KMS-11 (cell line): Measurements from ENCODE around the gene NOS3.
A peak's percentile ranks its signal among the peaks of the same experiment; 100 is the strongest.

ENCODE experiments used
- H2AFZ ChIP-seq: fragments of 200-600 bp; sonication (generic); 2 replicates; pipeline ENCODE4 v1.6.1; 2016; ENCODE audit warnings: antibody characterized with exemption, mixed run types, low read depth
- H3K27ac ChIP-seq: fragments of 200-600 bp; sonication (generic); 2 replicates; pipeline ENCODE4 v1.6.1; 2016; ENCODE audit warnings: mild to moderate bottlenecking, mixed run types
- H3K27me3 ChIP-seq: fragments of 200-600 bp; sonication (generic); 2 replicates; pipeline ENCODE4 v1.6.1; 2017; ENCODE audit warnings: mild to moderate bottlenecking, low read depth, mixed run types, moderate library complexity; ENCODE audit not compliant: insufficient read depth
- H3K36me3 ChIP-seq: fragments of 200-600 bp; sonication (generic); 2 replicates; pipeline ENCODE4 v1.6.1; 2017; ENCODE audit warnings: mild to moderate bottlenecking, mixed run types; ENCODE audit not compliant: insufficient read depth
- H3K4me1 ChIP-seq: fragments of 200-600 bp; sonication (generic); 2 replicates; pipeline ENCODE4 v1.6.1; 2016; ENCODE audit warnings: mild to moderate bottlenecking, low read depth, mixed run types; ENCODE audit not compliant: poor library complexity, severe bottlenecking
- H3K4me2 ChIP-seq: fragments of 200-600 bp; sonication (generic); 2 replicates; pipeline ENCODE4 v1.7.0; 2016; ENCODE audit warnings: mild to moderate bottlenecking, mixed run types
- H3K4me3 ChIP-seq: fragments of 200-600 bp; sonication (generic); IDR thresholded peaks from 2 replicates; pipeline ENCODE4 v1.6.1; 2017; ENCODE audit warnings: low read depth, low read length, mixed read lengths; ENCODE audit not compliant: insufficient read depth
- H3K79me2 ChIP-seq: fragments of 200-600 bp; sonication (generic); 2 replicates; pipeline ENCODE4 v1.6.1; 2016; ENCODE audit warnings: low read depth, mixed run types; ENCODE audit not compliant: insufficient read depth
- H3K9ac ChIP-seq: fragments of 200-600 bp; sonication (generic); 2 replicates; pipeline ENCODE4 v1.6.1; 2016; ENCODE audit warnings: mild to moderate bottlenecking, mixed run types
- H4K20me1 ChIP-seq: fragments of 200-600 bp; sonication (generic); 2 replicates; pipeline ENCODE4 v1.6.1; 2016; ENCODE audit warnings: mild to moderate bottlenecking, mixed run types; ENCODE audit not compliant: insufficient read depth
- CTCF ChIP-seq: fragments of 200-600 bp; sonication (generic); conservative IDR thresholded peaks from 2 replicates; pipeline ENCODE4 v1.6.1; 2017; ENCODE audit warnings: low read depth, mild to moderate bottlenecking, antibody characterized with exemption, low read length, moderate library complexity, mixed read lengths

NOS3 gene

DNA sequence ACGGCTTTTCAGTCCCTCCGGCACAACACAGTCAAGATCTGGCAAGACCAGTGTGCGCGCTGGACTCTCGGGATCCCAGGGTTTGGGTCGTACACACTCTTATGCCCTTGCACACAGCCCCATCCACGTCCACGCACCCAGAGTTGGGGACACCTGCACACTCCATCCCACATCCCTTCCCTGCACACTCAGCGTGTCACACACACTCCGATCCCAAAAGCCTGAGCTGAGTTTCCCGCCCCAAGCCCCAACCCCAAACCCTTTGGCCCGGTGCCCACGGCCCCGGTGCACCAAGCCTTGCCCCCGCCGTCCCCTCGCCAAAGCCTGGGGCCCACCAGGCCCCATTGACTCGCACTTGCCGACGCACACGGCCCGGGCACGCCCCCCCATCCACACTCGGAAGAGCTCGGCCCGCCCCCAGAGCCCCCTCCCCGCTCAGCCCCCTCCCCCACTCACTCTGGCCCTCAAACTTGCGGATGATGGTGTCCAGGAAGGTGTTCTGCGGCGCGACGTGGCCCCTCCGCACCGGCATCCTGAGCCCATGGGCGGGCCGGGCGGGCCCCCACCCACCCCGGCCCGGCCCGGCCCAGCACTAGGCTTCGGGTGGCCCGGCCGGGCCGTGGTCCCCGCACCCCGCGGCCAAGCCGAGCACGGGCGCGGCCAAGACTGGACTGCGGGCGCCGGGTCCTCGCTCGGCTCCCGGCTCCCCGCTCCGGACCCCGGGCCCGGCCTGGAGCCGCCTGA lies 13.3 kb upstream of the NOS3 start:
- Histone ChIP-seq H3K79me2 (no peaks in the 10 kb centered on the region), H4K20me1 (no peaks in the 10 kb centered on the region), H3K4me2 (peak overlapping the region; percentile 53; the same call in 1 of the 2 replicates), H3K9ac (no peak overlapping the region), H3K4me1 (peaks cover 37% of the 10 kb centered on the region), H3K27ac (no peak overlapping the region), H3K4me3 (no peak overlapping the region), H3K27me3 (peaks cover 33% of the 10 kb centered on the region), H2AFZ (no peak overlapping the region; the same call in 1 of the 2 replicates), H3K36me3 (no peaks in the 10 kb centered on the region)
- no peak for TF ChIP-seq CTCF

GRCh38 chr7:150978126-150978789 lies 12.6 kb upstream of the NOS3 start, which contains the start of gene KCNH2:
Gene KCNH2, minus strand, starts transcription at chr7:150978321. Its CDS starts 408 bp downstream, at chr7:150977913.
- Histone ChIP-seq H3K9ac (peak within 1 kb of the TSS; percentile 17; the same call in 1 of the 2 replicates), H3K27me3 (peaks cover 39% of the 10 kb centered on the region), H3K27ac (peak within 1 kb of the TSS; percentile 23; the same call in 1 of the 2 replicates), H2AFZ (peak within 1 kb of the TSS; percentile 69), H3K79me2 (no peaks in the 10 kb centered on the region), H4K20me1 (no peaks in the 10 kb centered on the region), H3K4me1 (peaks cover 37% of the 10 kb centered on the region), H3K4me2 (peak within 1 kb of the TSS; percentile 100), H3K4me3 (no peak within 1 kb of the TSS), H3K36me3 (no peaks in the 10 kb centered on the region)
- TF ChIP-seq CTCF = no peak

GRCh38 chr7:150979713-150980390 lies 11.0 kb upstream of the NOS3 start:
- peaks cover 32% of the 10 kb centered on the region for H3K4me1 ChIP-seq
- H3K27ac ChIP-seq = no peak overlapping the region
- H3K4me3 ChIP-seq = no peak overlapping the region
- no peaks in the 10 kb centered on the region for H4K20me1 ChIP-seq
- peak overlapping the region; percentile 100 for H3K4me2 ChIP-seq
- H2AFZ ChIP-seq = no peak overlapping the region
- H3K27me3 ChIP-seq = peaks cover 55% of the 10 kb centered on the region
- no peaks in the 10 kb centered on the region for H3K36me3 ChIP-seq
- no peak overlapping the region for H3K9ac ChIP-seq
- TF ChIP-seq CTCF = no peak
- H3K79me2 ChIP-seq = no peaks in the 10 kb centered on the region

DNA sequence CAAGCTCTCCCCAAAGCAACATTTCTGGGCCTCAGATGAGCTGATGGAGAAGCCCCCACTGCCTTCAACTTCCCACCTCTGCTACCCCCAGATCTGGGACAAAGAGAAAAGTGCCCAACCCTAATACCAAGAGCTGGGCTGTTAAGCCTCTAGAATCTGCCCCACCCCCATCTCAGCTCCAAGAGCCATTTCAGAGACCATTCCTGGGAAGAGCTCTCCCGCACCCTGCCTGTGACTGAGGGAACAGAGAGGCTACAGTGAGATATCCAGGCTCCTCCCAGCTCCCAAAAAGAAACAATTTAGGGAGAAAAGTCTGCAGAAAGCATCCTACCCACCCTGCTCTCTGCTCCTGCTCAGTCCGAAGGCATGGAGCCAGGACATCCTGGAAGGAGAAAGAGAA lies 10.2 kb upstream of the NOS3 start:
- H3K4me3 ChIP-seq = no peak overlapping the region
- H3K79me2 ChIP-seq = no peaks in the 10 kb centered on the region
- no peak overlapping the region for H3K9ac ChIP-seq
- no peaks in the 10 kb centered on the region for H4K20me1 ChIP-seq
- no peaks in the 10 kb centered on the region for H3K36me3 ChIP-seq
- peaks cover 28% of the 10 kb centered on the region for H3K4me1 ChIP-seq
- no peak overlapping the region for H3K27ac ChIP-seq
- peaks cover 57% of the 10 kb centered on the region for H3K27me3 ChIP-seq
- no peak overlapping the region for H2AFZ ChIP-seq
- H3K4me2 ChIP-seq = no peak overlapping the region
- no peak for TF ChIP-seq CTCF
